ENCODE results near the gene JADE3.

The JADE3 gene

GRCh38 chrX:47047989-47048388, 135.8 kb downstream of the JADE3 start:
- no peak for DNase-seq

DNA sequence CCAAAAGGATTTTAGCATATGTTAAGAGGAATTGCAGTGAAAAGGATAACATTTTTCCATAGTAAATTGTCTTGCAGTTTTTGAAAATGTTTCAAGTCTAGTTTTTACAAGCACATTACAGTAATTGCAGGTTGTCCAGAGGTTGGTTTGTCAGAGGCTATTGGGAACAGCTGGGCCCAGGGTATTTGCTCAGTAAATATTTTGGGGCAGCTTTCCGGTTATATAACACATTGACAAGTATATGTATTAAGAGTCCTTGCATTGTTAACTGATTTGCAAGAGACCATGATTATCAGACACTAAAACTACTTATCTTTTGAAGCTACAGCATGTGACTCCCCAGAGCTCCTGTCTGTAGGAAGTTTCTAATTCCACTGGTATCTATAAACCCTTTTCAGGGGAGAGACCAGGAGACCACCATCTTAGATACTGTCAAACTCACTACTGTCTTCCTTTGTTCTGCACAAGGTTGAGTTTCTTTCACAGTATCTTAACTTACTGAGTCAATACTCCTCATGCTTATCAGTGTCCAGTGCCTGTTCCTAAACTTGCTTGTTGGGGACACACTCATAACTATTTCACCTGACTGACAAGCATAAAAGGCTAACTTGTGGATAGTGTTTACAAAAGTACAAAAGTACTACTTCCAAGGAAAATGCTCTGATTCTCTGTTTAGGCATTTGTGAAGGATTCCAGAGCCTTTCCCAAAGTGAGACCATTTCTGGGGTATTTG, 147.1 kb downstream of the JADE3 start:
- no peak for DNase-seq

DNA sequence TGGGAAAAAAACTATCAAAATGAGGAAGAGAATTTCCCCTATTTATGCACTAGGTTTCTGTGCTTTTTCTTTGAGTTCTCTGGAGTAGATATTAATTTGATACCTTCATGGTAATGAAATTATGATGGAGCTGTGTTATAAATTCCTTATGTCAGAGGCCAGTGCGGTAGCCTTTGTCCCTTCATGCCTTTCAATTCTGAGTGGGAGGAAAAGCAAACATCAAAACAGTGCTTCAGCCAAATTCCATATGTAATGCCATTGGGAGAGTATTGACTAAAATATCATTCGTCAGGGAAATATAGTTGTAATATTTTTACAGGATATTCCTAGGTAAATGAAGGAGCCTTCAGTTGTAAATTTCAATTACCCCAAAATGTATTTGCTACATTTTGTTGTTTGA, 148.5 kb downstream of the JADE3 start:
- no peak for DNase-seq

DNA sequence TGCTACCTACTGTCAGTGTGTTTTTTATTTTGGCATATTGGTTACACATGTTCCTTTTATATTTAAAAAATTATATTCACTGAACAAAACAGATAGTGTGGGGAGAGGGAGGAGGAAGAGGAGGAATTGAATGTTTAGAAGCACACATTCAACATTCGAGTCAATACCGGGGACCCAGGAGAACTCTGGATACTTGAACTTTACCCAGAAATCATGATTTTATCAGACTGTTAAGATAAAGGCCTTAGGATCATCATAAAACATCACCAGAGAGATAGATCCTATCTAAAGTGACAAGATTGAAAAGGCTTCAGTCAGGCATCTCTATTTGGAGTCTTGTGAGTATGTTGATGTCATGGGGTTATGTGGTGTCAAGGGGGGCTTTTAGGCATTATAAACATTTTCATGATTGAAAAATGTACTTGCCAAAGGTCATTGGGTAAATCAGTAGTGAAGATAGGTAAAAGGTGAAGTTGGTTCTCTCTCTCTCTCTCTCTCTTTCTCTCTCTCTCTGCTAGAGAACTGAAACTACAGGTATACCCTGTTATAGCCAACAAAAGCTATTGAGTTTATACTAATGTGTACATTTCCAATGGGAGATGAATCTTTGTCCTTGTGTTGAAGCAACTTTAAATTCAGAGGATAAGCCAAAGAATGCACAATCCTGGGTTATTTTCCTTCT, 149.2 kb downstream of the JADE3 start:
- DNase-seq, result no peak

GRCh38 chrX:47063179-47063578, 151.0 kb downstream of the JADE3 start:
- no peak for DNase-seq

- DNase-seq, result no peak
Observed at GRCh38 chrX:47068214-47068613, 156.0 kb downstream of the JADE3 start.

GRCh38 chrX:47068720-47069119, 156.5 kb downstream of the JADE3 start:
- DNase-seq, result no peak

DNA sequence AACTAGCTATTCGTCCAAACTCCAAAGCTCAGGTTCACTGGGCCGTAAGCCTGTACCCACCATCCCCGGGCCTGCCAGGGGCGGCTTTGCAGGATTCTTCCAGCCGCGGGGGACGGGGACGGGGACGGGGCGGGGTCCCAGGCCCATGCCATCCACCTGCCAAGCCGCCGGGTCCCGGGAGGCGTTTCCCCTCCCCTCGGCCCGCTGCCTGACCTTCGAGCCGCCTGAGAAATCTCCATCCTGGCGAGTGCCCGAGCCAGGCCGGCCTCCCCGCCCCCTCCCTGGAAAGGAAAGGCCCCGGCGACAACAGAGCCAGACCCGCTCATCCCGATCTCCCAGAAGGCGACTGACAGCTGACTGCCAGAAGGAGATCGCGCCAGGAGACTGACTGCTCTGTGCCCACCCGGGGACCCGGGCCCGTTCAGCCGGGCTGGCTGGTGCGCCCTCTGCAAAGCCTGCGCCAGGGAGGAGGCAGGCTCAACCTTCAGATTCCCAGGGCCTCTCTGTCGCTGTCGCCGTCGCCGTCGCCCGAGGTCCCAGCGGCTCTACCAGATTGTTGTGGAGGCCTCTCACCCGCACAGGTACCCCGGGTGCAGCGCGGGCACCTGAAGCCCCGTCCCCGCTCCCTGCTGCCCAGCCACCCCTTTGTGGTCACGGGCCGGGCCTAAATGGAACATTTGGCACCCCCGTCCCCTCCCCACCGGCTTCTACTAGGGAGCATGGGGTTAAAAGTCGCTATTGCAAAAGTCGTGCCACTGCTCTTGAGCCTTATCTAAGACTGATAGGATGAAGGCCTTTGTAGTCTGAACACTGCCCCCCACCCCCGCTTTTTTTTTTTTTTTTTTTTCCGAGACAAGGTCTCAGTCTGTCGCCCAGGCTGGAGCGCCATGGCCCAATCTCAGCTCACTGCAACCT, 166.2 kb downstream of the JADE3 start, which contains the start of gene RGN:
Gene RGN (plus strand): TSS at position 315 of the 915 bp plus-strand sequence. CDS start 2,702 bp downstream, outside the sequence.
- DNase-seq, result no peak

GRCh38 chrX:47080215-47080914, 168.1 kb downstream of the JADE3 start:
- no peak for DNase-seq

GRCh38 chrX:47080915-47081236, 168.7 kb downstream of the JADE3 start:
- no peak for DNase-seq

DNA sequence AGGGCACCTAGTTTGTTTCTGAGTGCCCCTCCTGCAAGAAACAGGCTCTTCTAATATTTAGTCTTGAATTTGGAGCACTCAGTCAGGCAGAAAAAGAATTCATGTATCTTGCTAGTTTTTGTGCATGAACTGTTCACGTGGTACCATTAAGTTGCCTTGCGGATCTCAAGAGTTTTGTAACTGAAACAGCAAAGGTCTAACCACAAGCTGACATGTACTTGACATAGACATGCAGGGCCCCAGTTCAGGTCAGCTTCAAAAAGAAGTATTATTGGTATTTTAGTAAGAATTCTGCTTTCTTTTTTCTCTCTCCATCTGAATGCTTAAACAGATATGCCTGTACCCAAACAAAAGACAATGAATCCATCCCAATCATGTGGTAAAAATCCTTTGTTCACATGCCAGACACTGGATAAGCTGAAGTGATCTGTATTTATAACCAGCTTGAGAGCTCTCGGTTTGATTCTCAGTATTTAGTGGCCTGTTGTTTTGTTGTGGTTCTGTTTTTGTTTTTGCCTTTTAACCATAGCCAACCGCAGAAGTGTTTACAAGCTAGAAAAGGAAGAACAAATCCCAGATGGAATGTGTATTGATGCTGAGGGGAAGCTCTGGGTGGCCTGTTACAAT, 179.0 kb downstream of the JADE3 start:
- no peak for DNase-seq

- peak; percentile 21 for DNase-seq
Observed at GRCh38 chrX:47093248-47093647, 181.0 kb downstream of the JADE3 start.

GRCh38 chrX:47093860-47094259, 181.6 kb downstream of the JADE3 start:
- no peak for DNase-seq

- no peak for DNase-seq
Observed at GRCh38 chrX:47097018-47097417, 184.8 kb downstream of the JADE3 start.

- DNase-seq, result no peak
Observed at GRCh38 chrX:47098338-47099094, 186.3 kb downstream of the JADE3 start.

DNA sequence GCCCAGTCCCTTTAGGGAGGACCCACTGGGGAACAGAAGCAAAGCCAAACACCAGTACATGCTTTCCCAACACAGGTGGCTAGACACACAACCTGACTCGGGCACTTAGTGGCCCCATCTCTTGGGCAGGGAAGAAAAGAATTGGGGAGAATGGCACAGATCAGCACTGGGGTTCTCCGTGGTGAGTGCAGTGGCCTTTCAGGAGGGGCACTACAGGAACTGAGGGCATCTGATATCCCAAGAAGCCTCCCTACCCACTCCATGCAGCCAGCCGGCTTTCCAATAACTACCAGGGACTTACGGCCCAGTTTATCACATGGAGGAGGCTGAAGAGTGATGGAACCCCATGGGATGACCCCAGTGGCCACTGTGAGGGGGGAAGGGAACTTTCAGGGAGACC, 189.0 kb downstream of the JADE3 start:
- DNase-seq, result no peak

Measured in 8988T (cell line).